SKM-1 (cell line): ENCODE measurements around the gene ADNP.

ENCODE experiments used
- DNase-seq: peaks from one replicate; lab custom pipeline; 2025; ENCODE audit not compliant: unreplicated experiment; lab: John Stamatoyannopoulos, UW

Gene ADNP

GRCh38 chr20:50932691-50933280 lies 1.5 kb upstream of the ADNP start:
- DNase-seq: no peak

- DNase-seq: no peak
Measured at GRCh38 chr20:50932016-50932485, 814 bp upstream of the ADNP start.

- DNase-seq: no peak
Measured at GRCh38 chr20:50930976-50931305, 296 bp downstream of the ADNP start.

GRCh38 chr20:50930139-50930975 lies 880 bp downstream of the ADNP start:
- DNase-seq: no peak

GRCh38 chr20:50929299-50930138 lies 1.7 kb downstream of the ADNP start:
- peak; percentile 94 for DNase-seq

- no peak for DNase-seq
Measured at GRCh38 chr20:50928469-50928868, 2.8 kb downstream of the ADNP start.

- DNase-seq: no peak
Measured at GRCh38 chr20:50926530-50926929, 4.7 kb downstream of the ADNP start.

GRCh38 chr20:50924261-50924920 lies 6.8 kb downstream of the ADNP start:
- no peak for DNase-seq

- DNase-seq: no peak
Measured at GRCh38 chr20:50921803-50922501, 9.3 kb downstream of the ADNP start.

- DNase-seq: no peak
Measured at GRCh38 chr20:50920997-50921396, 10.2 kb downstream of the ADNP start.

- no peak for DNase-seq
Measured at GRCh38 chr20:50919567-50919966, 11.7 kb downstream of the ADNP start.

- DNase-seq: no peak
Measured at GRCh38 chr20:50918403-50918802, 12.8 kb downstream of the ADNP start.

GRCh38 chr20:50916934-50917333 lies 14.3 kb downstream of the ADNP start:
- no peak for DNase-seq

GRCh38 chr20:50916257-50916656 lies 15.0 kb downstream of the ADNP start:
- no peak for DNase-seq

- no peak for DNase-seq
Measured at GRCh38 chr20:50915424-50915823, 15.8 kb downstream of the ADNP start.

- no peak for DNase-seq
Measured at GRCh38 chr20:50913690-50914375, 17.4 kb downstream of the ADNP start.

GRCh38 chr20:50911716-50912115 lies 19.5 kb downstream of the ADNP start:
- no peak for DNase-seq

GRCh38 chr20:50911030-50911429 lies 20.2 kb downstream of the ADNP start:
- DNase-seq: no peak

- DNase-seq: no peak
Measured at GRCh38 chr20:50909413-50909812, 21.8 kb downstream of the ADNP start.

GRCh38 chr20:50904067-50904570 lies 27.1 kb downstream of the ADNP start:
- DNase-seq: no peak
